ENCODE data around the gene ZNF674. TPM values are rescaled to one million over a fixed set of nuclear protein-coding genes. Genes with fewer than 3 reads are reported as not detected.

The ZNF674 gene
- total and polyA plus RNA-seq, 8 donors: 4.1 to 10.8 (median 7.2) TPM

DNA sequence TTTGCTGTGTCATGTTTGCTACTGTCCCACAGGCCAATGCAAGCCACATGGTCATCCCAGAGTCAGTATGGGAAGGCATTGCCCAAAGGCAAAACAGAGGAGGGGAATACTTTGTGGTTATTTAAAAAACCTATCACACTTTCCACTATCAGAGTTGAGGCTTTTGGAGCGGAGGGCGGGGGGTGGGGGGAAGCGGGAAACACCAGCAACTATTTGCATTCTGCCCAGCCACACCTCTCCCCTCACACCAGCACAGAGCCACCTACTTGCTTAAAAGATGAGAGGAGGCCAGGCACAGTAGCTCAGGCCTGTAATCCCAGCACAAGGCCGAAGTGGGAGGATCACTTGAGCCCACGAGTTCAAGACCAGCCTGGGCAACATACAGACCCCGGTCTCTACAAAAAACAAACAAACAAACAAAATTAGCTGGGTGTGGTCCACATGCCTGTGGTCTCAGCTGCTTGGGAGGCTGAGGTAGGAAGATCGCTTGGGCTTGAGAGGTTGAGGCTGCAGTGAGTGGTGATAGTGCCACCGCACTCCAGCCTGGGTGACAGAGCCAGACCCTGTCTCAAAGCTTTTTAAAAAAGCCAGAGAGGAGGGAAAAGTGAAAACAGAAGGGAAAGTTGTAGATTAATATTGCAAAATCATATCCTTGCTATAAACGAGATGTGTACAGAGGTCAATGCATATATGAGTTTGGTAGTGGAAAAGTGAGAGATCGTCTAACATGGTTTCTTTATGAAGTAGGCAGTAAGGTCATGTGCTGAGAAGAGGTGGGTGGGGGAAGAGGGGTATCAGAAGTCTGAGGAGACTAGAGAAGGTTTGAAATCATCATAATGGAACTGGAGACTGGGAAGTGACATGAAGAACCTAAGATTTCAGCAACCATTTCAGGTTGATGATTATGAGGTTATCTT, 26.5 kb upstream of the ZNF674 start:
- no peak for TF ChIP-seq CTCF (IDR thresholded peaks at IDR 0.05)
- H3K9me3 ChIP-seq: no peaks in the 10 kb centered on the region
- no peak overlapping the region for H3K4me3 ChIP-seq
- ATAC-seq (no peak), DNase-seq (no peak)
- peaks cover 0 to 10% of the 10 kb centered on the region in 2 donors for H3K27me3 ChIP-seq
- intact Hi-C loops (cut with DNase I): no loop called here
- no peak overlapping the region for H3K27ac ChIP-seq
- no peaks in the 10 kb centered on the region for H3K36me3 ChIP-seq
- H3K4me1 ChIP-seq: peaks cover 0 to 19% of the 10 kb centered on the region in 2 donors

DNA sequence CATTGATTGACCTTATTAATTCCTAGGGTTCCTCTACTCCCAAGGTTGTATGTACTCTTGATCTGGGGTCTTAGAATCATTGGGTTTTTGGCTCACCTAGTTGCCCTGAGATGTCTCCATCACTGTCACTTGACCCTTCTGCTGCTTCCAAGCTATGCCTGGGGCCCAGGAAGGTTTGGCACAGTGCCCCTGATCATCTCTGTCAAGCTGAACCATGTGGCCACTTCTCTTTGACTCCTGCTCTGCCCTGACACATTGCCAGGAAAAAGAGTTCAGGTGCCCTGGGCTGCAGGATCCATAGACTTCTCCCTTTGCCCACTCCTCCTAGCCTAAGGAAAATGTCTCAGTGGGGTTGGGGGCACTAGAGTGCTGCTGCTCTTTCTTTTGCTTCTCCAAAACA, 24.4 kb upstream of the ZNF674 start:
- H3K36me3 ChIP-seq: no peaks in the 10 kb centered on the region
- DNase-seq (no peak), ATAC-seq (no peak)
- peaks cover 0 to 4% of the 10 kb centered on the region in 2 donors for H3K27me3 ChIP-seq
- no peak overlapping the region for H3K4me3 ChIP-seq
- intact Hi-C loops (cut with DNase I): no loop called here
- H3K27ac ChIP-seq: no peak overlapping the region
- no peaks in the 10 kb centered on the region for H3K9me3 ChIP-seq
- H3K4me1 ChIP-seq: peaks cover 0 to 2% of the 10 kb centered on the region in 2 donors
- TF ChIP-seq CTCF (IDR thresholded peaks at IDR 0.05): no peak

GRCh38 chrX:46567388-46567787, 22.2 kb upstream of the ZNF674 start:
- Histone ChIP-seq H3K9me3 (no peaks in the 10 kb centered on the region), H3K36me3 (no peaks in the 10 kb centered on the region), H3K27ac (no peak overlapping the region), H3K4me1 (peaks cover 0 to 3% of the 10 kb centered on the region in 2 donors), H3K27me3 (no peaks in the 10 kb centered on the region), H3K4me3 (no peak overlapping the region)
- no peak for TF ChIP-seq CTCF (IDR thresholded peaks at IDR 0.05)
- ATAC-seq (no peak), DNase-seq (no peak)
- intact Hi-C loops (cut with DNase I): no loop called here

GRCh38 chrX:46561824-46562657, 16.8 kb upstream of the ZNF674 start:
- Histone ChIP-seq H3K27me3 (no peaks in the 10 kb centered on the region), H3K27ac (peak overlapping the region; percentile 19 to 23), H3K36me3 (no peaks in the 10 kb centered on the region), H3K9me3 (no peaks in the 10 kb centered on the region), H3K4me1 (peaks cover 0 to 11% of the 10 kb centered on the region in 2 donors), H3K4me3 (no peak overlapping the region)
- DNase-seq: peak in 1 of 4 donors; percentile 55
- no peak for TF ChIP-seq CTCF (IDR thresholded peaks at IDR 0.05)
- peak; percentile 87 for ATAC-seq
- intact Hi-C loops (cut with DNase I): no loop called here

DNA sequence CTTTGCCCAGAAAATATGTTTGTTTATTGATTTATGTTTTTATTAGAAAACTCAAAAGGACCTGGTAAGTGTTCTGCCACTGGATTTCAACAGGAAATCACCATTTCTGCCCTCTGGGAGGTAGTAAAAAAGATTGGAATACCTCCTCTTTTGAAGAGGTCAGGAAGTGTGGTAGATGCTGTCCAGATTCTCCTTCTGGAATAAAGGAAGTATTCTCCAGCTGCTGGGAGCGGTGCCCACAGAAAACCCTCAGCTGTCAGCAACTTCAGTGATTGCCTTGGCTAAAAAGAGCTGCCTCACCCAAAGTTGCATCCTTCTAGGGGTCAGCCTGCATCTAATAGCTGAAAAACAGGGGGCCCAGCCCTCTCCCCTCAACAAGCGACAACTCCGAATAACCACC, 13.8 kb upstream of the ZNF674 start:
- intact Hi-C loops (cut with DNase I): no loop called here
- no peaks in the 10 kb centered on the region for H3K27me3 ChIP-seq
- no peak overlapping the region for H3K27ac ChIP-seq
- TF ChIP-seq CTCF (IDR thresholded peaks at IDR 0.05): no peak
- H3K4me1 ChIP-seq: peaks cover 0 to 11% of the 10 kb centered on the region in 2 donors
- DNase-seq (no peak), ATAC-seq (no peak)
- H3K36me3 ChIP-seq: no peaks in the 10 kb centered on the region
- H3K9me3 ChIP-seq: no peaks in the 10 kb centered on the region
- H3K4me3 ChIP-seq: no peak overlapping the region
